Stimulated activated CD8-positive, alpha-beta memory T cell treated with anti-CD3 and anti-CD28 coated beads, Interleukin-15, amount 100 ng/mL, for 24 hours (primary cell): Measurements from ENCODE around the gene ABLIM3.
"Not testable (repeated sequence)": the region's sequence is repeated elsewhere in the genome, so short reads cannot be mapped to it uniquely, and the experiment has no call there.

Experiments
- DNase-seq: peaks from one replicate; pipeline ENCODE4 v3.0.0-alpha.2; 2020; ENCODE audit warnings: low read depth

Gene ABLIM3

GRCh38 chr5:149257889-149258705, 116.8 kb downstream of the ABLIM3 start:
- no peak for DNase-seq

GRCh38 chr5:149260761-149261160, 119.5 kb downstream of the ABLIM3 start:
- no peak for DNase-seq

GRCh38 chr5:149261246-149261645, 120.0 kb downstream of the ABLIM3 start:
- DNase-seq: no peak

GRCh38 chr5:149262315-149262714, 121.0 kb downstream of the ABLIM3 start:
- no peak for DNase-seq

- no peak for DNase-seq
These were observed 123.3 kb downstream of the ABLIM3 start for GRCh38 chr5:149264439-149265067.

- no peak for DNase-seq
These were observed 123.8 kb downstream of the ABLIM3 start for GRCh38 chr5:149265068-149265465.

GRCh38 chr5:149265597-149265996, 124.3 kb downstream of the ABLIM3 start:
- no peak for DNase-seq

- DNase-seq: no peak
These were observed 126.1 kb downstream of the ABLIM3 start for GRCh38 chr5:149267241-149267973.

GRCh38 chr5:149268928-149269557, 127.8 kb downstream of the ABLIM3 start:
- DNase-seq: no peak

GRCh38 chr5:149271195-149271715, 130.0 kb downstream of the ABLIM3 start:
- no peak for DNase-seq

GRCh38 chr5:149271716-149272563, 130.6 kb downstream of the ABLIM3 start, which contains the start of gene AFAP1L1:
Gene AFAP1L1, plus strand, starts transcription at chr5:149271859. Its CDS starts 110 bp downstream, at chr5:149271969.
- DNase-seq: no peak

- DNase-seq: not testable (repeated sequence)
These were observed 131.5 kb downstream of the ABLIM3 start for GRCh38 chr5:149272781-149273180.

- no peak for DNase-seq
These were observed 131.9 kb downstream of the ABLIM3 start for GRCh38 chr5:149273237-149273636.

GRCh38 chr5:149273950-149274349, 132.7 kb downstream of the ABLIM3 start:
- DNase-seq: no peak

- no peak for DNase-seq
These were observed 133.6 kb downstream of the ABLIM3 start for GRCh38 chr5:149274939-149275338.

- no peak for DNase-seq
These were observed 136.5 kb downstream of the ABLIM3 start for GRCh38 chr5:149277801-149278200.

- DNase-seq: no peak
These were observed 137.3 kb downstream of the ABLIM3 start for GRCh38 chr5:149278451-149279210.

GRCh38 chr5:149279661-149280060, 138.4 kb downstream of the ABLIM3 start:
- no peak for DNase-seq

GRCh38 chr5:149280124-149280523, 138.8 kb downstream of the ABLIM3 start:
- DNase-seq: no peak

GRCh38 chr5:149280802-149281201, 139.5 kb downstream of the ABLIM3 start:
- no peak for DNase-seq
